ENCODE measurements around the gene RBM38. TPM values are rescaled to one million over a fixed set of nuclear protein-coding genes. Genes with fewer than 3 reads are reported as not detected.

Gene RBM38
- total RNA-seq, 4 donors from 2014 or later: 67.6 to 203 (median 139) TPM

DNA sequence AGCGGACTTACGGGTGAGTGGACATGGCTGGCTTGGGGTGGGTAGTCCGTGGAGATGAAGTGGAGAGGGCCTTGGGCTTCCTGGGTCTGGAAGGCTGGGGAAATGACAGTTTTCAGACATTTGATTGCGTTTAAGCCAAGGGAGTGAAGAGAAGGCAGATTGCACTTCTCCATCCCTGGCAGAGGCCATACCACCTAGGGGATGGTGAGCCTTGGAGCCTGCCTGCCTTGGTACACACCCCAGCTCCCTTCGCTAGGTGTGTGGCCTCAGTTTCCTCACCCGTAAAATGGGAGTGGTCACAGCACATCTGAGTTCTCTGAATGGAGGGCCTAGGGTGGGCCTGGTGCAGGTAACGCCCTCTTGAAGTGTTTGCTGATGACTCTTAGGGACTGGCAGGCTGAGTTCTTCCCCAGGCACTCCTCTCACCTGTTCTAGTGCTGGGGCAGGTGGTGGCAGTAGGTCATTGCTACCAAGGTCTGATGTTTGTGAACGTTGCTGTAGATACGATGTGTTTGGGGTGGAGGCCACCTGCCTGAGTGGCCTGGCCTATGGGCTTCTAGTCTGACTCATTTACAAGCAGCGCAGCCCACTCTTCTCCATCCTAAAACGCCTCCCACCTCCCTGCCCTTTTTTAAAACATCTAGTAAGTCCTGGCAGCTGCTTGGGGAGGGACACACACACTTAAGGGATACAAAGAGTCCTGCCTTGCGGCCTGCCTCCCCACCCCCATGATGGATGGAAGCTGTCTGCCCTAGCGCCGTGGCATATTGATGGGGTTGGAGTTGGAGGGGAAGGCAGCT, 2.3 kb downstream of the RBM38 start:
- peaks cover 79 to 92% (median 88%) of the 10 kb centered on the region in 4 donors for H3K4me1 ChIP-seq

DNA sequence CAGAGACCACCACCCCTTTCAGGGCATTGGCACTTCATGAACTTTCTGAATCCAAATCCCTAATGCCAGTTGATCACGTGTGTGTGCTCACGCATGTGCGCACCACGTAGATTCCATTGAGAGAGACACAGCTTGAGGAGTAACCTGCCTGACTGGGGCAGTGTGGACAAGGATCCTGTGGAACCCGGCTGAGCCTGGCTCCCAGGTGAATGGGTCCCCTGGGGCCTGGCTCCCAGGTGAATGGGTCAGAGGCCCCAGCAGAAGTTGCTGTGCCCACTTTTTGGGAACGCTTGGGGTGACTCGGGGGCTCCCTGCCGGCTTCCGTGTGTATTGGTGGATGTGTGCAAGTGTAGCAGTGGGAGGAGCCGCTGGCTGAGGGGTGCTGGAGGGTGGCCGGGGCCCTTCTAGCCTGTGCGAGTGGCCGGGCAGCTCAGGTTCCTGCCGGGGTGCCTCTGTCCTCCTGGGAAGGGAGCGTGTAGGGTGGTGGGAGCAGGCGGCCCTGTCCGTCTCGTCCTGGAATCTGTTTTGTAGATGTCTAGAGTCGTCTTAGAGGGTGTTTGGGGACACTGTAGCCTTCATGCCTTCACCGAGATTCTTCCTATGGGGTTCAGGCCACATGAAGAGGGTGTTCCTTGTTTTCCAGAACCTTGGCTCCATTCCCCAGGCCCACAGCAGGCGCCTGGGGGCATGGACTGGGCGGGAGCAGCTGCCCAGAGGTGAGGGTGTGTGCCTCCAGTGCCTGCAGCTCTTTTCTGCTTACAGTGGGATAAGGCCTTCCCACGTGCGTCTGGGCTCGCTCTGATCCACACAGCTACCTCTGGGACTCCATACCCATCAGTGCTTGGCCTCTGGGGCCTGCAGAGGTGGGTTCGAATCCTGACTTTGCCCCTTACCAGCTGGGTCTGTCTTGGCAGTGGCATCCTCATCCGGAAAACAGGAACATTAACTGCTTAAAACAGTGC, 3.2 kb downstream of the RBM38 start:
- intact Hi-C loops (cut with DNase I): no loop called here
- no peak for DNase-seq (ENCODE audit: extremely low spot score)
- Histone ChIP-seq H3K27me3 (no peaks in the 10 kb centered on the region), H3K27ac (replicated peaks in 1 of 4) (peak overlapping the region; percentile 93 to 95 (median 94)), H3K4me1 (peaks cover 83 to 92% (median 92%) of the 10 kb centered on the region in 4 donors), H3K9me3 (no peaks in the 10 kb centered on the region), H3K4me3 (peak overlapping the region; percentile 84 to 94 (median 88)), H3K36me3 (peaks cover 8 to 34% (median 24%) of the 10 kb centered on the region in 4 donors)
- TF ChIP-seq, protein P1, sequence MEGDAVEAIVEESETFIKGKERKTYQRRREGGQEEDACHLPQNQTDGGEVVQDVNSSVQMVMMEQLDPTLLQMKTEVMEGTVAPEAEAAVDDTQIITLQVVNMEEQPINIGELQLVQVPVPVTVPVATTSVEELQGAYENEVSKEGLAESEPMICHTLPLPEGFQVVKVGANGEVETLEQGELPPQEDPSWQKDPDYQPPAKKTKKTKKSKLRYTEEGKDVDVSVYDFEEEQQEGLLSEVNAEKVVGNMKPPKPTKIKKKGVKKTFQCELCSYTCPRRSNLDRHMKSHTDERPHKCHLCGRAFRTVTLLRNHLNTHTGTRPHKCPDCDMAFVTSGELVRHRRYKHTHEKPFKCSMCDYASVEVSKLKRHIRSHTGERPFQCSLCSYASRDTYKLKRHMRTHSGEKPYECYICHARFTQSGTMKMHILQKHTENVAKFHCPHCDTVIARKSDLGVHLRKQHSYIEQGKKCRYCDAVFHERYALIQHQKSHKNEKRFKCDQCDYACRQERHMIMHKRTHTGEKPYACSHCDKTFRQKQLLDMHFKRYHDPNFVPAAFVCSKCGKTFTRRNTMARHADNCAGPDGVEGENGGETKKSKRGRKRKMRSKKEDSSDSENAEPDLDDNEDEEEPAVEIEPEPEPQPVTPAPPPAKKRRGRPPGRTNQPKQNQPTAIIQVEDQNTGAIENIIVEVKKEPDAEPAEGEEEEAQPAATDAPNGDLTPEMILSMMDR (IDR thresholded peaks at IDR 0.05): no peak
- TF ChIP-seq POLR2AphosphoS5 (IDR thresholded peaks at IDR 0.05) (peak in 1 of 2 donors; percentile 10), EP300 (IDR thresholded peaks at IDR 0.05) (no peak), POLR2A (IDR thresholded peaks at IDR 0.05; ENCODE audit: low read depth) (no peak)
- WGBS: 55% methylated on average over 16 of the region's 27 CpGs

More for the DNA sequence above, 2.3 kb downstream of the RBM38 start:
- no peaks in the 10 kb centered on the region for H3K27me3 ChIP-seq
- WGBS: 58% methylated on average over 12 of the region's 14 CpGs
- no peak for DNase-seq (ENCODE audit: extremely low spot score)
- H3K27ac ChIP-seq (replicated peaks in 1 of 4): peak overlapping the region; percentile 93 to 95 (median 94)
- peak; percentile 30 to 56 for TF ChIP-seq POLR2AphosphoS5 (IDR thresholded peaks at IDR 0.05)
- no peak for TF ChIP-seq POLR2A (IDR thresholded peaks at IDR 0.05; ENCODE audit: low read depth)
- TF ChIP-seq EP300 (IDR thresholded peaks at IDR 0.05): no peak
- TF ChIP-seq, protein P1 (IDR thresholded peaks at IDR 0.05): no peak
- peak overlapping the region; percentile 84 to 94 (median 88) for H3K4me3 ChIP-seq
- no peaks in the 10 kb centered on the region for H3K9me3 ChIP-seq
- intact Hi-C loops (cut with DNase I): no loop called here
- peaks cover 8 to 34% (median 24%) of the 10 kb centered on the region in 4 donors for H3K36me3 ChIP-seq

DNA sequence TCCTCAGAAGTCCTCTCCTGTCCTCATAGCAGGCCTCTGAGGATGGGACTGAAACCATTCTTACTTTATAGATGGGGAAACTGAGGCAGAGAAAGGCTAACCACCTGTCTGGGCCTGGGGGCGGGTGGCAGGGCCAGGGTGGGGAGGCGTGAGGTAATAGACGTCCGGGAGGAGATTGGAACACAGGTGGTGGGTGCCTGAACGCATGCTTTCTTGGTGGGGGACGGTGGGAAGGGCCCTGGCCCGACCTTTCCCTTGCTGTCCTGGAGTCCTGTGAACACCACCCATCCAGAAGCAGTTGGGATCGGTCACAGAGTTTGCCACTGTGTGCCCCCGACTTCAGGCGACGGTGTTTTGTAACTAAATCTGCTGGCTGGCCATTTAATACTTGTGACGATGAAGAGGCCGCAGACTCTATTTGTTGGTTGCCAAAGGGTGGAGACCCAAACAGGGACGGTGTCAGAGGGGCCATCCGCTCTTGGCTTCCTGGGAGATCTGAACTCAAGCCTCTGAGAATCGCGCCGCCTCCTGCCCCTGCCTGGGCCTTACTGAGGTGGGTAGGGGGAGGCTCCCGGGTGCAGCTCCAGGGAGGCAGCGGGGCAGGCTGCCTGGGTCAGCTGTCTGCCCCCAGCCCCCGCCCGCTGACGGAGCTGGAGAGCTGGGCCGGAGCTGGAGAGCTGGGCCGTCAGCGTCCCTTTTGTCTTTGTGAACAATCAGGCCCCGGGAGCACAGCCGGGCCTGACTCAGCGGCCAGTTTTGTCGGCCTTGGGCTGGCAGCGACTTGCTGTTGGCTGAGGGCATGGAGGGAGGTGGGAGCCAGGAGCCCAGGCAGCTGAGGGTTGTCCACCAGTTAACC, 4.1 kb downstream of the RBM38 start:
- intact Hi-C loops (cut with DNase I): no loop called here
- no peaks in the 10 kb centered on the region for H3K27me3 ChIP-seq
- peak overlapping the region; percentile 84 to 94 (median 88) for H3K4me3 ChIP-seq
- peaks cover 83 to 92% (median 92%) of the 10 kb centered on the region in 4 donors for H3K4me1 ChIP-seq
- no peaks in the 10 kb centered on the region for H3K9me3 ChIP-seq
- H3K36me3 ChIP-seq: peaks cover 8 to 40% (median 29%) of the 10 kb centered on the region in 4 donors
- TF ChIP-seq, protein P1 (IDR thresholded peaks at IDR 0.05): no peak
- TF ChIP-seq POLR2A (IDR thresholded peaks at IDR 0.05; ENCODE audit: low read depth) (no peak), POLR2AphosphoS5 (IDR thresholded peaks at IDR 0.05) (peak; percentile 75 to 87), EP300 (IDR thresholded peaks at IDR 0.05) (no peak)
- DNase-seq (ENCODE audit: extremely low spot score): no peak
- H3K27ac ChIP-seq (replicated peaks in 1 of 4): peak overlapping the region; percentile 93 to 95 (median 94)
- WGBS: 17% methylated on average over 31 of the region's 31 CpGs

All from esophagus muscularis mucosa (tissue), 4 donors.